Measurements from ENCODE around the gene ARHGEF9.
"Not testable (repeated sequence)": the region's sequence is repeated elsewhere in the genome, so short reads cannot be mapped to it uniquely, and the experiment has no call there.

Gene ARHGEF9

GRCh38 chrX:63784902-63785707, at the start of gene ARHGEF9:
Gene ARHGEF9, minus strand, starts transcription at chrX:63785214. Its CDS starts 69 bp downstream, at chrX:63785145.
- DNase-seq (ENCODE audit: low spot score) = no peak

- DNase-seq (ENCODE audit: low spot score) = not testable (repeated sequence)
These were observed 40.4 kb upstream of the ARHGEF9 start for GRCh38 chrX:63825446-63825845.

- no peak for DNase-seq (ENCODE audit: low spot score)
These were observed 33.1 kb upstream of the ARHGEF9 start for GRCh38 chrX:63818156-63818555.

- DNase-seq (ENCODE audit: low spot score) = no peak
These were observed 32.7 kb upstream of the ARHGEF9 start for GRCh38 chrX:63817696-63818095.

- no peak for DNase-seq (ENCODE audit: low spot score)
These were observed 27.8 kb upstream of the ARHGEF9 start for GRCh38 chrX:63812823-63813222.

- DNase-seq (ENCODE audit: low spot score) = no peak
These were observed 25.7 kb upstream of the ARHGEF9 start for GRCh38 chrX:63810746-63811145.

- peak; percentile 45 for DNase-seq (ENCODE audit: low spot score)
These were observed 24.2 kb upstream of the ARHGEF9 start for GRCh38 chrX:63809173-63809572.

GRCh38 chrX:63795406-63795805, 10.4 kb upstream of the ARHGEF9 start:
- not testable (repeated sequence) for DNase-seq (ENCODE audit: low spot score)

GRCh38 chrX:63785708-63786040, 660 bp upstream of the ARHGEF9 start:
- no peak for DNase-seq (ENCODE audit: low spot score)

GRCh38 chrX:63784346-63784901, 590 bp downstream of the ARHGEF9 start:
- no peak for DNase-seq (ENCODE audit: low spot score)

GRCh38 chrX:63782515-63782914, 2.5 kb downstream of the ARHGEF9 start:
- DNase-seq (ENCODE audit: low spot score) = no peak

- DNase-seq (ENCODE audit: low spot score) = no peak
These were observed 16.3 kb downstream of the ARHGEF9 start for GRCh38 chrX:63768760-63769159.

- DNase-seq (ENCODE audit: low spot score) = no peak
These were observed 19.3 kb downstream of the ARHGEF9 start for GRCh38 chrX:63765712-63766111.

- DNase-seq (ENCODE audit: low spot score) = no peak
These were observed 20.1 kb downstream of the ARHGEF9 start for GRCh38 chrX:63764946-63765345.

GRCh38 chrX:63761639-63762038, 23.4 kb downstream of the ARHGEF9 start:
- DNase-seq (ENCODE audit: low spot score) = no peak

GRCh38 chrX:63758011-63758410, 27.0 kb downstream of the ARHGEF9 start:
- no peak for DNase-seq (ENCODE audit: low spot score)

- DNase-seq (ENCODE audit: low spot score) = no peak
These were observed 29.1 kb downstream of the ARHGEF9 start for GRCh38 chrX:63755892-63756291.

GRCh38 chrX:63754860-63755579, 30.0 kb downstream of the ARHGEF9 start:
- DNase-seq (ENCODE audit: low spot score) = peak; percentile 94

GRCh38 chrX:63754136-63754859, 30.7 kb downstream of the ARHGEF9 start:
- no peak for DNase-seq (ENCODE audit: low spot score)

GRCh38 chrX:63751481-63751880, 33.5 kb downstream of the ARHGEF9 start:
- no peak for DNase-seq (ENCODE audit: low spot score)

GRCh38 chrX:63750811-63751210, 34.2 kb downstream of the ARHGEF9 start:
- no peak for DNase-seq (ENCODE audit: low spot score)

GRCh38 chrX:63747331-63747730, 37.7 kb downstream of the ARHGEF9 start:
- no peak for DNase-seq (ENCODE audit: low spot score)

All from putamen (tissue), 1 donor.